NT2/D1 (cell line): Measurements from ENCODE around the gene RHBDF1.
"Not testable (repeated sequence)": the region's sequence is repeated elsewhere in the genome, so short reads cannot be mapped to it uniquely, and the experiment has no call there.

ENCODE experiments used
- DNase-seq: peaks from one replicate; pipeline ENCODE4 v3.0.0-alpha.2; 2011; ENCODE audit warnings: low read depth, low spot score
- H3K27me3 ChIP-seq: 2 replicates; pipeline ENCODE4 v1.6.0; 2011; ENCODE audit warnings: mild to moderate bottlenecking; ENCODE audit not compliant: insufficient read length, insufficient read depth
- H3K36me3 ChIP-seq: 2 replicates; pipeline ENCODE4 v1.6.1; 2011; ENCODE audit warnings: mild to moderate bottlenecking, low read length, mixed read lengths; ENCODE audit not compliant: insufficient read depth, insufficient read length
- H3K4me1 ChIP-seq: 2 replicates; pipeline ENCODE4 v1.5.1; 2011; ENCODE audit not compliant: insufficient read depth, insufficient read length
- H3K4me3 ChIP-seq: 2 replicates; pipeline ENCODE4 v1.5.1; 2011; ENCODE audit warnings: low read depth; ENCODE audit not compliant: insufficient read length
- H3K9ac ChIP-seq: 2 replicates; pipeline ENCODE4 v1.6.0; 2011; ENCODE audit warnings: low read depth; ENCODE audit not compliant: insufficient read length
- H3K9me3 ChIP-seq: 2 replicates; pipeline ENCODE4 v1.5.1; 2011; ENCODE audit warnings: mild to moderate bottlenecking, low read length; ENCODE audit not compliant: insufficient read depth
- SUZ12 ChIP-seq: IDR thresholded peaks from 2 replicates; pipeline ENCODE4 v1.6.1; 2011; ENCODE audit not compliant: insufficient read length, insufficient read depth; ENCODE audit errors: extremely low read depth
- YY1 ChIP-seq: IDR thresholded peaks from 2 replicates; pipeline ENCODE4 v1.6.1; 2011; ENCODE audit not compliant: insufficient read length, insufficient read depth
- ZNF274 ChIP-seq: IDR thresholded peaks from 2 replicates; pipeline ENCODE4 v1.6.1; 2011; ENCODE audit warnings: mild to moderate bottlenecking, low read depth, low read length

The RHBDF1 gene

GRCh38 chr16:53346-54236, 18.8 kb downstream of the RHBDF1 start, which contains the start of the genes POLR3K and SNRNP25:
TSS of gene POLR3K (minus strand) at chr16:53608. CDS start at chr16:53586, 22 bp downstream.
TSS of gene SNRNP25 (plus strand) at chr16:53828. CDS start at chr16:54017, 189 bp downstream.
- Histone ChIP-seq H3K27me3 (no peaks in the 10 kb centered on the region), H3K36me3 (peaks cover 61% of the 10 kb centered on the region), H3K9me3 (no peaks in the 10 kb centered on the region), H3K4me1 (no peaks in the 10 kb centered on the region), H3K4me3 (peak within 1 kb of the TSS; percentile 97), H3K9ac (peak within 1 kb of the TSS; percentile 99)
- DNase-seq, result peak; percentile 96
- no peak for TF ChIP-seq SUZ12
- TF ChIP-seq YY1, result no peak
- TF ChIP-seq ZNF274, result no peak

- DNase-seq, result no peak
- Histone ChIP-seq H3K9me3 (no peaks in the 10 kb centered on the region), H3K4me3 (no peak overlapping the region), H3K9ac (no peak overlapping the region), H3K36me3 (peaks cover 57% of the 10 kb centered on the region), H3K4me1 (no peaks in the 10 kb centered on the region), H3K27me3 (no peaks in the 10 kb centered on the region)
- no peak for TF ChIP-seq SUZ12
- TF ChIP-seq ZNF274, result no peak
- TF ChIP-seq YY1, result no peak
These were observed 21.5 kb downstream of the RHBDF1 start for GRCh38 chr16:50769-51591.

- H3K4me1 ChIP-seq, result no peaks in the 10 kb centered on the region
- peaks cover 80% of the 10 kb centered on the region for H3K36me3 ChIP-seq
- H3K27me3 ChIP-seq, result no peaks in the 10 kb centered on the region
- no peak overlapping the region for H3K9ac ChIP-seq
- TF ChIP-seq YY1, result no peak
- no peak for DNase-seq
- H3K9me3 ChIP-seq, result peaks cover 10% of the 10 kb centered on the region
- H3K4me3 ChIP-seq, result no peak overlapping the region
These were observed 25.2 kb downstream of the RHBDF1 start for GRCh38 chr16:47234-47633.

- Histone ChIP-seq H3K9me3 (peaks cover 17% of the 10 kb centered on the region), H3K36me3 (peaks cover 87% of the 10 kb centered on the region)
- H3K4me1 ChIP-seq, H3K4me3 ChIP-seq, H3K9ac ChIP-seq, DNase-seq, H3K27me3 ChIP-seq: not testable (repeated sequence)
These were observed 25.9 kb downstream of the RHBDF1 start for GRCh38 chr16:46510-46909.

- DNase-seq, result no peak
- H3K4me1 ChIP-seq, result no peaks in the 10 kb centered on the region
- peaks cover 83% of the 10 kb centered on the region for H3K36me3 ChIP-seq
- H3K9ac ChIP-seq, result no peak overlapping the region
- peaks cover 19% of the 10 kb centered on the region for H3K9me3 ChIP-seq
- no peak overlapping the region for H3K4me3 ChIP-seq
- TF ChIP-seq SUZ12 (no peak), YY1 (no peak), ZNF274 (no peak)
- no peaks in the 10 kb centered on the region for H3K27me3 ChIP-seq
These were observed 27.0 kb downstream of the RHBDF1 start for GRCh38 chr16:45454-45853.

- TF ChIP-seq ZNF274, result no peak
- no peak for TF ChIP-seq YY1
- TF ChIP-seq SUZ12, result no peak
- no peak overlapping the region for H3K9ac ChIP-seq
- no peaks in the 10 kb centered on the region for H3K27me3 ChIP-seq
- DNase-seq, result no peak
- H3K9me3 ChIP-seq, result peaks cover 19% of the 10 kb centered on the region
- H3K4me1 ChIP-seq, result no peaks in the 10 kb centered on the region
- no peak overlapping the region for H3K4me3 ChIP-seq
- peaks cover 85% of the 10 kb centered on the region for H3K36me3 ChIP-seq
These were observed 27.8 kb downstream of the RHBDF1 start for GRCh38 chr16:44655-45054.

GRCh38 chr16:43294-43693, 29.1 kb downstream of the RHBDF1 start:
- TF ChIP-seq SUZ12, result no peak
- TF ChIP-seq YY1, result no peak
- TF ChIP-seq ZNF274, result no peak
- Histone ChIP-seq H3K36me3 (peaks cover 88% of the 10 kb centered on the region), H3K4me1 (peaks cover 7% of the 10 kb centered on the region), H3K9ac (no peak overlapping the region), H3K27me3 (no peaks in the 10 kb centered on the region), H3K4me3 (no peak overlapping the region), H3K9me3 (peaks cover 19% of the 10 kb centered on the region)
- no peak for DNase-seq
